SIG-M5 treated with dmso at 0.1 percent for 504 hours (cell line): ENCODE results near the gene KCNAB1.

Experiments
- DNase-seq: peaks from one replicate; lab custom pipeline; 2025; ENCODE audit not compliant: unreplicated experiment; lab: John Stamatoyannopoulos, UW

Gene KCNAB1

DNA sequence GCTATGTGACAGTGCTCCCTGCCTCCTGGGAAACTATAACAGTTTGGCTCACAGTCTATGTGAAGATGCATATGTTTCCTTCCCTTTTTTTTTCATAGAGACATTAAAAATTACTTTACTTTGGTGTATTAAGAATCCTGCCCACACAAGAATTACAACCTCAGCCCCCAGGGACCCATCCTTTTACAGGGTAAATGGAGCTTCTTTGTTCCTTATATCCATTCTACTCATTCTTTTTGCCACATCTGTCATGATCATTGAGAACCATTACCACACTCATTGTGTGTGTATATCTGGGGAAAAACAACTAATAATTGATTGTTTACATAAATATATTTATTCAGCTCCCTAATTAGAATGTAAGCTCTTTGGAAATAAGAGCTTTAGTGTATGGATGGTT is 277.2 kb downstream of the KCNAB1 start:
- no peak for DNase-seq

DNA sequence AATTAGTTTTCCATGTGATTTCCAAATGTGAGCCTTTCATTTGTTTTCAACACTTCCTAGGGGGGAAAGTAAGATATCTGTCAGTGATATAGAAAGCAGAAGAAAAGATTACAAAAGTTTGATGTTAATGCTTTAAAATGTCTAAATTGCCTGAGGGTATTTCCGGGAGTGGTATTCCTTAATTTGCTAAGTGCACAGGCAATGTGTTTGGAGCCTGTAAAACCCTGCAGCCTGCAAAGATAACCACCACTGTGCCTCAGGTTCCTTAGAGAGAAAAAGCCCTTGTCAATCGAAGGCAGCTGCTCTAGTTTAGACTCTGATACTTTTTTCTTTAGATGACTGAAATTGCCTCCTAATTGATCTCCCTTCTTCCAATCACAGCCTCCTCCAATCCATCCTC is 279.7 kb downstream of the KCNAB1 start:
- DNase-seq: no peak

DNA sequence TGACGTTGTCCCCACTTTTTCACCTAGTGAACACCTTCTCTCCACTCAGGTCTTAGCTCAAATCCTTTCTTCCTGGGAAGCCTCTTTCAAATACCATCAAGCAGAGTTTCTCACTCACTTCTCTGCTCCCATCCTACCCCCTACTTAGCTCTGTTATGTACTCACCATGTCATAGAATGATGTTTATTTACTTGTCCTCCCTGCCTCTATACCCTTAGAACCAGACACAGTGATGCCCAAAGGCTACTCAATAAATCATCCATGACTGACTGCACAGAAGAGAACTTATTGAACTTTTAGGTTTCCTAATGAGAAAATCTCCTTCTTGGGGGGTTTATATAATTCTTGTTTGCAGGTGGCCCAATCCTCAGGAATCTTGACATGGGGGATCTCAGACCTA is 280.4 kb downstream of the KCNAB1 start:
- DNase-seq: no peak

DNA sequence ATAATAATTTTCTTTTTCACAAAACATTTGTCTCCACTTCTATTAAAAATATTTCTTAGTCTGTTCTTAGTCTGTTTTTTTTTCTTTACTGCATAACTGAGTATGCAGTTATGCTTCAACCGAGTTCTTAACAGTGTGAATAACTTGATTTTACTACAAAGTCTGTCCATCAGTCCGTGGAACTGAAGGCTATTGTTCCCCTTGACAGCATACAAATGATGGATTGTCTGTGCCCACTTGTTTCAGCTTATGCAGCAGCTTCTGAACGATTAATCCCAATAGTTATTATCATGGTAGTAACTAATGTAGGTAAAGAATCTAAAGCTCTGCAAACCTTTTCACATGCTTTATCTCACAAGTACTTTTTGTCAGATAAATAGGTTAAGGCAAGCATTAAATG is 283.8 kb downstream of the KCNAB1 start:
- DNase-seq: no peak

DNA sequence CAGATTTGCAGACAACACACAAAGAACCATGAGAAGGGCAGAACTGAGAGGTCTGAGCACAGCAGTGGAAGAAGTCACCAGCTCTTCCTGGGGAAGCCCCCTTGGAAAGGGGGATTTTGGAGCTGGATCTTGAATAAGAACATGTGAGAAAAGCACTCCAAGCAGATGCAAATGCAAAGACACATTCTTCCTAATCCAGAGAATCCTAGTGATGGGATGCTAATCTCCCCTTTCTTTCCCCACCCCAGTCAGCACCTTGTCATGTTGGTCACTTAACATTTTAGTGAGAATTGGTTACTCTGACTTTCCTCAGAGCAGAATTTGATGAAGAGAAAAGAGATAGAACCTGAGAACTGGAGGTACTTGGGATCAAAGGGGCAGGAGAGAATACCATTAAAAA is 286.0 kb downstream of the KCNAB1 start:
- no peak for DNase-seq

DNA sequence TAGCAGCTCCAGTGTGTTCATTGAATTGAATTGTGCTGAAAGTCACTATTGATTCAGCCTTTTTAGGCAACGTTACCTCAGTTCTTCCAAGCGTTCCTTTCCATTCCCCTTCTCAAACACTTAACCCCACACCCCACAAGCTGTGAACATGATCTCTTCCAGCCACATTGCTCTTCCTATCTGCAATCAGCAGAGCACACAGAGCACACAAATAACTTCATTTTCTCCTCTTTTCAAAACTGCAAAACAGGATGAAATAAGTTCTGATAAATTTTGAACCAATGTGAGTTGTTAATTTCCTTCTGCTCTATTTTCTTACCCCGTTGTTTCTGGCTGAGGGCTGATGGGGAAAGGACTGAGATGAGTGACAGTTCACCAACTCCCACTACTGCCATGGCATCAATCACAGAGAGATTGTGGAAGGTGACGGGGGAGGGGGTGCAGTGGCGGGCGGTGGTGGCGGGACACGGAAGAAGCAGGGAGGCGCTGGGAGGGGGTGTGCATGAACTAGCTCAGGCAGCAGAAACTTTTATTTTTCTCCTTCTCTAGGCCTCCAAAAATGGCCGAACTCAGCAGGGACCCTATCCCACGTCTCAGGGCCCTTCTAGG is 287.3 kb downstream of the KCNAB1 start:
- no peak for DNase-seq

DNA sequence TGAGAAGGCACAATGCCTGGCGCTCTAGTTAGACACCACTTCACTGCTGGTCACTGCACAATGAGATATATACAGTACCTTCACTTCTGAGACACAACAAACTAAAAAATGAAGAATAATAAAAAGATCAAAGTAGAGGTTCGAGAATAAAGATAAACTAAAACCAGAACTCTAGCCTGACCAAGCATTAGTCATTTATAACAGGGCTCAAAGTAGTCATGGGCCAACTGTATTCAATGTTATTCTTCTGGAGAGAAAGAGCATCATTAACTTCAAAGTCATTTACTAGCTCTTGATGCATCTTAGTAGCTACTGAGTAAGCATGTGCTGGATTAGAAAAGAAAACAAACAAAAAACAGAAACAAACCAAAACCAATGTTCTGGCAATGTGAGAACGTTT is 289.3 kb downstream of the KCNAB1 start:
- DNase-seq: no peak

DNA sequence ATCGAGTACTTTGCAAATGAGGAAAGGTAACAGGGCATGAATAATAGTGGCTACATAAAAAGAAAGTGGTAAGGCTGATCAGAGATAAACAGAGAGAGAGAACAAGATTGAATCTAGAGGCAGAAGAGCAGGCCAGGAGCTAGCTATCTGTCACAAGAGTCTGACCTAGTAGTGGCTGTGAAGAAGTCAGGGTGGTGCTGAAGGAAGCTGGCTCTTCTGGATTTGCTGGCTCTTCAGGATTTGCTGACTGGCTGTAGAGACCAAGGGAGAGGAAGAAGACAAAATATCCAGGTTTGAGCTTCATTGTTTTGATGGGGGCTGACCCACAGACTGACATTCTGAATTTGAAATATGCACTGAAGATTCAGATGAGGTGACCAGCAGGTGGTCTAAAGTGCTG is 292.2 kb downstream of the KCNAB1 start:
- peak; percentile 7 for DNase-seq

DNA sequence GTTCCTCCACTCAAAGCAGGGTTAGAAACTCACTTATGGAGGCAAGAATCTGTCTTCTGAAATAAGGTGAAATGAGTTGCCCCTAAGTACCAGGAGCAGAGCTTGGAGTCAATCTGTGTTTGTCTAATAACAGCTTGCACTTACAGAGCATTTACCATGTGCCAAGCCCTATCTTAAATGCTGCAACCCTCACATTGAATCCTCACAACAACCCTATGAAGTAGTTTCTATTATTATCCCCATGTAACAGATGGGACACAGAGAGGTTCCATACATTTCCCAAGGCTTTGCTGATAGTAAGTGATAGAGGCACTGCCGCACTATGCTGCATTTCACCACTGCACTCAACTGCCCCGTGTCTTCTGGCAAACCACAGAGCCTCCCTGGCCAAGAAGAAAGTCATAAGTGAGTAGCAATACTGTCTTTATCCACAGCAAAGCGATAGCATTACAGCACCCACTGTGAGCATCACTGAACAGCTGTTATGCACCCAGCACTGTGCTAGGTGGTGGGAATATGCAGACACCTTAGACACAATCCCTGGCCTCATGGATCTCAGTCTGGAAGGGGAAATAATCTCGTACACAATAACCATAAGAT is 293.0 kb downstream of the KCNAB1 start:
- DNase-seq: no peak

DNA sequence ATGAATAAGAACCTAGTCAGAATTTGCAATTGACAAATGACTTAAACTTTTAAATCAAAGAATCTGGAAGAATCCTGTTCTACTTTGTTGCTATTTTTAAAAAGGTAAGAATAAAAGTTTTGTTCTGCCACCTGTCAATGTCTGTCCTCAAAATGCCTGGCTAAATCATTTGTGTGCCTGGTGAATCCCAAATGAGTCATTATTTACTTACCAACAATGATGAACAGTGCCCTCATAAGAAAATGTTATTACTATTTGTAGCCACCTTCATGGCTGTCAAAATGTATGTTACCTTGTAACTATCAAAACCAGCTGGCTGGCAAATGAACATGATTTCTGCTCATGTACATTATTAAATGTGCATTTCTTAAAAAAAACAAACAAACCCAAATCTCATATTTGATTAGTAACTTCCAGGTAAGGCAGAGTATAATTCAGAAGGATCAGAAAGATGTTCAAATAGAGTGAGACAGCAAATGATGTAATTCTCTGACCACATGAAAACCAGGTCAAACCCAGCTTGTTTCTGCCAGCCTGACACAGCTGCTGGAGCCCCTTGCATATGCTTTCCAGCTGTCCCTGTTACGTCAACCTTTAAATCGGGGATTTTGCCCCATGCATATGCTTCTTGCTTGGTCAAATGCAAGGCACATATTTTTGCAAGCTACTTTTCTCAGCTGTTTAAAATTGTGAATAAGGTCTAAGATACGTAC is 296.6 kb downstream of the KCNAB1 start:
- DNase-seq: no peak

DNA sequence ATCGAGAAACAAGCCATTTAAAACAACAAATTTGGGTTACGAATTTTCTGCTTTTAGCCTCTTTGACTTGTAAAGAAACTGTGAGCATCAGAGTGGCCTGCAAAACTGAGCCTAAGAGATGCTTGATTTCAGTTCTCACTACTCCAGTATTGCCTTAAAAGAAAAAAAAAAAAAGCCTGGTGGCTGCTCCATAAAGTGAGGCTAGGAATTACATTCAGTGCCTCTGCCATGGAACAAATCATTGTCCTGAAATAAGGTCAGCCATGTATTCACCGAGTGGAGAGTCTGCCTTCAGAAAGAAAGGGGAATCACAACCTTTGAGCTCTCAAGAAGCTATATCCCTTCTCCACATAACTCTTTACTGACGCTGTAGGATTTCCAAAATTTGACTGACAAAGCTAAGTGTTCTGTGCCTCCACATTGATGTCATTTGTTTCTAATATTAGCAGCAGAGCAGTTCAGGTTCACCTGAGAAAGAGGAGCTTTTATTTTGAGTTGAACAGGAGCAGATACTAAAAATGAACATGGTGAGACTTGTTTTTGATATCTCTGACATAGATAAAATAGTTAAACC is 297.3 kb downstream of the KCNAB1 start:
- DNase-seq: no peak

DNA sequence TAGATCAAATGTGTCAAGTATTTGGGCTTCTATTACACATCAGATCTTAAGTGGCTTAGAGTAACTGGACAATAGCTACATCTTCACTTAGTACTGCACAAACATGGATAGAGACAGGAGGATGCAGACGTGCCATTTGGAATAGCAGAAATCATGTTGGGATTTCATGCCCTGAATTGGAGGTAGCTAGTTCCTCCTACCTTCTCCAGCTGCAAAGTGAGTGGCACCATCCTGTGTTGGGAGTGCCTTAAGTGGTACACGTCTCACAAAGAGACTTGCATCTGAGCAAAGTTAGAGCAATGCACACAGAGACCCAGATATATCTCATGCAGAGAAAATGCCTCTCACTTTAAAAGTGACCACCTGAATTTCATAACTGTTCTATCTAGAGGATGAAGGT is 298.1 kb downstream of the KCNAB1 start:
- no peak for DNase-seq

DNA sequence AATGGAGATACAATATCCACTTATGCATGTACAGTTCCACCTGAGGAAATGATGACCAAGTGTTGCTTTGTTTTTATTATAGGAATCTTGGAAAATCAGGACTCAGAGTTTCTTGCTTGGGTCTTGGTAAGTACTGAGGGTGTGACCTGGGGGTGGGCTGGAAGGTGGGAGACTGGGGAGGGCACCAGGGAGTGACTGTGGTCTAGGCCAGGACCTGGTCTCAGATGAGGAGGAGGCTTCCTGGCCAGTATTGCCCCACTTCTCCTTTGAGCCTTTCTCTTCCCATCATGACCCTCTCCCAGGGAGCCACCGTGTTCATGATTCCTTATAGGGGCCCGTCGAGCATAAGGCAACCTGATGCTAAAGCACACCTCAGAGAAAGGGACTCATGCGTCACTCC is 301.2 kb downstream of the KCNAB1 start:
- DNase-seq: no peak

DNA sequence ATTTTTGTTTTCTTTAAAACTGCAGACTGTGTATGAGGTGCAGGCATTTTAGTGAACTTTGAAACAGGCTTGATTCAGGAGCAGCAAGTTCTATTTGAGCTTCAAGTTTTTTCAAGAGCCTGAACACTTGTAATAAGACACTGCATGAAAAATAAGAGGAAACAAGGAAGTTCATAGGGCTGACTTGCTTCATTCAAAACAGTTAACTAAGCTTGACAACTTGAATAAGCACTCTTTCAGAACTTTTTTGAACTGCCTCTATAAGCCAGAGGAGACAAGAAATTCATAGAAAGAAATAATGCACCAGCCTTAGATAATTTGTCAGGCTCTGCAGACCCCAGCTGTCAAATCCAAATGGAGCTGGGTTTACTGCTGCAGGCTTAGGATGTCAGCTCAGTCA is 304.4 kb downstream of the KCNAB1 start:
- DNase-seq: peak; percentile 4

DNA sequence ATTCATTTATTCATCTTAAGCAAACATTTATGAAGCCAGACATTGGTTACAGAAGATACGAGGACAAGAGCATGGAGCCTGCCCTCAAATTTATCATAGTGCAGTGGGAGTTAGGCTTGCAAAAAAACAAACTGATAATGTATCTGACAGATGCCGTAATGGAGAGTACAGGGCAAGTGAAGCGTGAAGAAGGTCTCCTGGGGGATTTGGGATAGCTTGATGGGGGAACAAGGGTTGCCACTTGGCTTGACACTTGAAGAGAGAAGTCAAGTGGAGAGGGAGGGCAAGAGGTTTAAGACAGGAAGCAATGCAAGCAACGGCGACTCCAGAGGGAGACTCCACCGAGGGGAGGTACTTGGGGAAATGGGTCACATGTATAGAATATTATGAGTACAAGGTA is 305.3 kb downstream of the KCNAB1 start:
- no peak for DNase-seq

DNA sequence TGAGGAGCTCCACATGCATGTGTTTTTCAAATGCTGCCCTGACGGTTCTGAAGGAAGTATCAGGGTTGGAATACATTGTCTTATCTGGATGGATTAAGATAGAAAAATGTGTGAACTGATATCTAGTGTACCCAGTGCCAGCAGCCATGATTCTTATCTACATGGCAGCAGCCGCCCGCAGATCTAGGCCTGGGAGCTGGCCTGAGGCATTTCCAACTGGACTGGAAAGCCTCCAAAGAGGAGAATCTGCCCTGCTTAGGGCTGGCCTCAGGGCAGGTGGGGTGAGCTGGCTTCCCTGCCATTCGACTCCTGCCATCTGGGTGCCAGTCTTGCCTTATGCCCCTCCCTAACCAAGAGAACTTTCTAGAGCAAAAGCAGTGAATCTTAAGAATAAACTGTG is 308.7 kb downstream of the KCNAB1 start:
- DNase-seq: no peak

DNA sequence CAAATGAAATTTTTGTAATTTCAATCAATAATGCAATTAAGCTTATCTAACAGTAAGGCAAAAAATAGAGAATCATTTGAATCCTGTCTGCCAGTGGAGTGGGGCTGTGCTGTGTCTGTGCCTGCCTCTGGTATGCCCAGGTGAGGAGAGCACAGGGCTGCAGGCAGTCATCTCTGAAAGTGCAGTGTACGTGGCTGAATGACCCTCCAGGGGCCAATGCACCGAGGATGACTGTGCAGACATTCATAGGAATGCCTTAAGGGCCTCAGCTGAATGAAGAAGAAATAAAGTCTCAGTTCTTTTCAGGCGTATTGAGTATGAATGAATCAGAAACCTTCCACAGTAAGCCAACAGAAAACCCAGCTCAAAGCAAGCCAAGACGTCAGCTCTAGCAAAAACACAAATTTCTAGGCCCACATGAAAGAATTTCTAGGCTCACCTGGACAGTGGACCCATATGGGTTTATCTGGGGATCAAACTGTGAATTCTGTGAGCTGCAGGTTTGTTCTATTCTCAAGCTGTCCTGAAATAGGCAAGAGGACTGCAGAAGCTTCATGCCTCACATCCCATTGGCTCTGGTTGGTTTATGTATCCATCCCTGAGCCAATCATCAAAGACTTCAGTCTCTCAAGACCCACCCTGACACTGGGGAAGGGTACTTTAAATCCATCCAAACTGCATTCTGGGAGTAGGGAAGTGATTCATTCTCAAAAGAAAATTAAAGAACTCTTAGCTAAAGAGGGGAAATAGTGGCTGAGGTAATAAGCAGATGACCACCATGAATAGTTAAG is 311.2 kb downstream of the KCNAB1 start:
- no peak for DNase-seq

DNA sequence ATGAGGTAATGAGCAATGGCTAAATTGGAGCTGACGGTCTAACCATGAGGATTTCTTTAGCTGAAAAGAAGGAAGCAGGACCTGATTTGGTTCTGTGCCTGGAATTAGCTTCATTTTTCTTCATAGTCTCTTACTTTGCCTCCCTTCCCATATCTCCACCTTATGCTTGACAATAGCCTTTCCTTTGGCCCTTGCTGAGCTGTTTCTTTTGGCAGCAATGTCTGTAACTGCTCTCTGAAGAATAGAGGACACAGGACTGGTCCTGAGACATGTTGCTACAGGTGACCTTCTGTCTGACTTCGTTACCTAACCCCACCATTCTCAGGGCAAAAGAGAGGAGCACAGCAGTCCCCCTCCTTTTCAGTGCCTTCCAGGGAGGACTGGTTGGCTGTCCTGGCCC is 312.2 kb downstream of the KCNAB1 start:
- DNase-seq: no peak

DNA sequence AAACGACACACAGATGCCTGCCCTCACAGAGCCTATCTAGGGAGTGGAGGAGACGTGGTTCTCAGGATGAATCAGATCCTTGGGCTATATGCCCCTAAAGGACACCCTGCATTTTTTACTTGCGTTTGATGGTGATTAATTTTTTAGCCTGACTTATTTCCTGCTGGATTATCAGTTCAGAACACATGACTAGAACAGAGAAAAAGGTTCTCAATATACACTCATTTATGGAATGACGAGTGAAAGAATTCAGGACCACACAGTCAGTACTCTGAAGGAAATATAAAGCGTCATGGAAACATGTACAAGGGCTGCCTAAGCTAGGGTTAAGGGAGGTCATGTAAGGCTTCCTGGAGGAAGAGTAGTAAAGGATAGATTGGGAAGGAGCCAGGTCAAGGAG is 312.8 kb downstream of the KCNAB1 start:
- DNase-seq: no peak

DNA sequence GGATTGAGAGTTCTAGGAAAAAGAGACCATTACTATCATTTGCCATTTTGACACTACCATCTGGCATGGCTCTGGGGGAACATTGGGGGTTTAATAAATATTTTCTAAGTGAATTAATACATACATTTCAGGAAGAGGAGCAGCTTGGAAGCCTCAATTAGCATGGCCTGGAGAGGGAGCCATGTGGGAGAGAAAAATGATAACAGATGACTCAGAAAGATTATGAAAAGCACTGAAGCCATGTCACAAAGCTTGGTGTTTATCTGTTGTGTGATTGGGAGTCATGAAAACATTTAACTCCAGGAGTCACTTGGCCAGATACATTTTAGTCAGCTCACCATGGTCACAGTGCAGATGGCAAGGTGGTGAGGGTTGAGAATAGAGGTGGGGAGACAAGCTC is 313.5 kb downstream of the KCNAB1 start:
- no peak for DNase-seq

DNA sequence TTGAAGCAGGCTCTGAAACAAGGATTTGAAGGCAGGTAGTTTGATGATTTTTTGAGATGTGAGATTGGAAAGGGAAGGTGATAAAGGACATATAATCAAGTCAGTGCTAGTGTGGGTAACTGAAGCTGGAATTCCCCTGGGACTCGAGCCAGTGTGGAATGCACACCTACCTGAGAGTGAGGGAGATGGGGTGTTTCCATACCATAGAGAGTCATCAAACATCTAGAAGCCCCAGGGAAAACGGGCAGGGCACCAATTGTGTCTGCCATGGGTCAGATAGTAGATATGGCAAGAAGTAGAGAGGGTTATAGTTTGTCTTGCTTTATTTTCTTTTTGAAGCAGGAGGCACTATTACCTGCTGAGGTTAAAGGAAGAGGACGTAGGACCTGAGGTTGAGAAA is 314.5 kb downstream of the KCNAB1 start:
- DNase-seq: no peak

DNA sequence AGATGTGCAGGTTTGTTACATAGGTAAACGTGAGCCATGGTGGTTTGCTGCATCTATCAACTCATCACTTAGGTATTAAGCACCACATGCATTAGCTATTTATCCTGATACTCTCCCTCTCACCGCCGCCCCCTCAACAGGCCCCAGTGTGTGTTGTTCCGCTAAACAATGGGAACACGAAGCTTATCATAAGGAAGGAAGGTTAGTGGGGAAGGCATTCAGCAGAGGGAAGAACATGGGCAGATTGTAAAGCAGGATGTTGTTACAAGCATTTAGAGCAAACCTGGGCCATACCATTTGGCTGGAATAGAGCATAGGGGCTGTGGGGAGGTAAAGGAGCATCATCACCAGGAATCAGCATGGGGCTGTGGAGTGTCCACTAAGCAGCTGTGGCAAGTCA is 322.7 kb downstream of the KCNAB1 start:
- DNase-seq: no peak
